ENCODE results near the gene PPP1R11.

DNA sequence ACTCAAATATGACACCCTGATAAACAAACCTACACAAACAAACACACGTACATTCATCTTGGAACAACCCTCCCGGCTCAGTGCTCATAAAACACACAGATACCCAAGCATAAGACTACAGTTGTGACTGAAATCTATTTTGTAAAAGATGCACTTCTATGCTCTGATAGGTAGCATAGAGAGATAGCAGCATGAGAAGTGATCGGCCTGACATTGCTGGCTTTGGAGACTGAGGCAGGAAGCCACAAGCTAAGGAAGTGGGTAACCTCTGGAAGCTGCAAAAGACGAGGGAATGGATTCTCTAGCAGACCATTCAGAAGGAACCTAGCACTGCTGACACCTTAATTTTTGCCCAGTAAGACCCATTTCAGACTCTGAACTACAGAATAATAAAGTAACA, 10.2 kb downstream of the PPP1R11 start:
- TF ChIP-seq POLR2A (IDR thresholded peaks at IDR 0.05; ENCODE audit: low read length): no peak
- TF ChIP-seq GATA1 (IDR thresholded peaks at IDR 0.05; ENCODE audit: low read depth, low read length): no peak
